Mesendoderm (in vitro differentiated cells): ENCODE results near the gene SRC.

ENCODE experiments used
- DNase-seq: peaks from one replicate; pipeline ENCODE4 v3.0.0; 2013
- H2AK5ac ChIP-seq: 2 replicates; pipeline ENCODE4 v1.6.1; 2013; ENCODE audit warnings: low read length, inconsistent platforms
- H2BK120ac ChIP-seq: 2 replicates; pipeline ENCODE4 v1.6.1; 2013; ENCODE audit warnings: low read depth, mild to moderate bottlenecking, low read length, moderate library complexity, mixed read lengths
- H2BK15ac ChIP-seq: replicated peaks from 2 replicates; pipeline ENCODE4 v1.6.1; 2013; ENCODE audit warnings: low read depth, mild to moderate bottlenecking, moderate library complexity
- H2BK5ac ChIP-seq: 2 replicates; pipeline ENCODE4 v1.6.1; 2013; ENCODE audit warnings: low read length, inconsistent platforms
- H3K18ac ChIP-seq: 2 replicates; pipeline ENCODE4 v1.6.1; 2013; ENCODE audit warnings: mild to moderate bottlenecking, low read length, mixed read lengths
- H3K23ac ChIP-seq: one replicate; pipeline ENCODE4 v1.6.1; 2013; ENCODE audit warnings: low read length
- H3K27ac ChIP-seq: 2 replicates; pipeline ENCODE4 v1.5.1; 2013; ENCODE audit warnings: low read depth, mild to moderate bottlenecking, inconsistent platforms, low read length, moderate library complexity
- H3K27me3 ChIP-seq: 2 replicates; pipeline ENCODE4 v1.6.1; 2013; ENCODE audit warnings: low read length, control low read depth, mild to moderate bottlenecking, inconsistent platforms; ENCODE audit not compliant: insufficient read depth, poor library complexity
- H3K36me3 ChIP-seq: 2 replicates; pipeline ENCODE4 v1.6.1; 2013; ENCODE audit warnings: low read length, inconsistent platforms; ENCODE audit not compliant: control insufficient read depth, insufficient read depth
- H3K4ac ChIP-seq: one replicate; pipeline ENCODE4 v1.6.1; 2013; ENCODE audit warnings: low read depth, mild to moderate bottlenecking, low read length, moderate library complexity
- H3K4me1 ChIP-seq: 2 replicates; pipeline ENCODE4 v1.6.1; 2013; ENCODE audit warnings: low read depth, low read length, inconsistent platforms; ENCODE audit not compliant: control insufficient read depth
- H3K4me2 ChIP-seq: 2 replicates; pipeline ENCODE4 v1.6.1; 2013; ENCODE audit warnings: low read length
- H3K4me3 ChIP-seq: 2 replicates; pipeline ENCODE4 v1.5.1; 2013; ENCODE audit warnings: mild to moderate bottlenecking, low read length
- H3K56ac ChIP-seq: one replicate; pipeline ENCODE4 v1.6.1; 2013; ENCODE audit warnings: low read length
- H3K79me1 ChIP-seq: 2 replicates; pipeline ENCODE4 v1.6.1; 2013; ENCODE audit warnings: low read length, inconsistent platforms
- H3K79me2 ChIP-seq: 2 replicates; pipeline ENCODE4 v1.6.1; 2013; ENCODE audit warnings: mild to moderate bottlenecking, low read length; ENCODE audit not compliant: control insufficient read depth, insufficient read depth
- H3K9ac ChIP-seq: 2 replicates; pipeline ENCODE4 v1.6.1; 2013; ENCODE audit warnings: low read length, inconsistent platforms
- H4K5ac ChIP-seq: one replicate; pipeline ENCODE4 v1.6.1; 2013; ENCODE audit warnings: low read length
- H4K8ac ChIP-seq: one replicate; pipeline ENCODE4 v1.6.1; 2013; ENCODE audit warnings: low read depth, mild to moderate bottlenecking, control low read depth, low read length, moderate library complexity
- WGBS: extraction: QIAGEN DNeasy Blood & Tissue Kit; methylation state at CpG from one replicate; pipeline ENCODE4 v1.1.7; 2013; ENCODE audit warnings: low lambda C conversion rate, missing lambda C conversion rate; ENCODE audit not compliant: insufficient coverage; ENCODE audit errors: extremely low coverage; 5-methylcytosine and 5-hydroxymethylcytosine counted together

SRC gene

GRCh38 chr20:37380864-37381579, 35.1 kb downstream of the SRC start:
- no peak overlapping the region for H3K27ac ChIP-seq
- H3K4me3 ChIP-seq = no peak overlapping the region
- no peak overlapping the region for H3K23ac ChIP-seq
- no peak overlapping the region for H2BK120ac ChIP-seq
- H4K5ac ChIP-seq = no peak overlapping the region
- no peak overlapping the region for H4K8ac ChIP-seq
- H3K4ac ChIP-seq = no peak overlapping the region
- DNase-seq = no peak
- no peak overlapping the region for H3K18ac ChIP-seq
- H3K9ac ChIP-seq = no peak overlapping the region
- no peak overlapping the region for H3K56ac ChIP-seq
- H2BK15ac ChIP-seq = no peak overlapping the region
- H2AK5ac ChIP-seq = no peak overlapping the region
- H3K79me2 ChIP-seq = peaks cover under 1% of the 10 kb centered on the region
- no peaks in the 10 kb centered on the region for H3K27me3 ChIP-seq
- WGBS = no CpG with 5 or more reads among the region's 16 CpGs
- H3K4me1 ChIP-seq = no peaks in the 10 kb centered on the region
- no peak overlapping the region for H2BK5ac ChIP-seq
- no peak overlapping the region for H3K4me2 ChIP-seq
- H3K79me1 ChIP-seq = peaks cover 13% of the 10 kb centered on the region
- peaks cover 3% of the 10 kb centered on the region for H3K36me3 ChIP-seq

DNA sequence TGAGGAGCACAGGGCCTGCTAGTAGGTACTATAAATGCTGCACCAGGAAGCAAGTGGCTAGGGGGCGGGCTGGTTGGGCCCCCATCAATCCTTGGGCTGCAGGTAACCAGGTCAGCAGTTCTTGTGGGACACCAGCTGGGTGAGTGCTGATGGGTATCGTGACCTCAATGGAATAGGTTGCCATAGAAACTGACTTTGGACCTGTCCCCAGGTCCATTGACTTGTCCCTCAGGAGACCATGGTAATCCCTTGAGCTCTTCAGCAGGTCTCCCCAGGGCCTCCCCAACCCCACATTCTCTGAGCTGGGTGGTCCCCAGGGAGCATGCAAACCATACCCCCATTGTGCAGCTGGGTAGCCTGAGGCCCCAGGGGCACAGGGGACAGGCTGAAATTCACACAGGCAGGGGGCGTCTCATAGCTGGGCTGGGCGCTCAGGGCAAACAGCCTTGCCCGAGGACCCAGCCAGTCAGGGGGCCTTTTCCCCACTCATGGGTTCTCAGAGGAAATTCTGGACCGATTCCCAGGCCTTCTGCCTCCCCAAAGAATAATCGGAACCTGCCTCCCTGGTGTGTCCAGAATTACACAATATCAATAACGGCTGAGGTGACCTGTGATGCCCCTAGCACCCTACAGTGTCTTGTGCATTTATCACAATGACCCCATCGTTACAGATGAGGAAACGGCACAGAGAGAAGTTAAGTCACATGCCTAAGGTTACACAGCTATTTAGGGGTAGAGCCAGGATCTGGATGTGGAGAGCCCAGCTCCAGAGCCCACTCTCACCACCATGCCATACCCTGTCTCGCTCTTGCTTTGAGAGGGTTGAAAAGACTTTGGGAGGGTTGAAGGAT, 35.9 kb downstream of the SRC start:
- H3K27me3 ChIP-seq = no peaks in the 10 kb centered on the region
- DNase-seq = no peak
- H4K8ac ChIP-seq = no peak overlapping the region
- peaks cover 11% of the 10 kb centered on the region for H3K79me1 ChIP-seq
- no peak overlapping the region for H2BK5ac ChIP-seq
- H4K5ac ChIP-seq = no peak overlapping the region
- no peak overlapping the region for H3K4me3 ChIP-seq
- H3K27ac ChIP-seq = no peak overlapping the region
- H3K4me2 ChIP-seq = no peak overlapping the region
- H3K9ac ChIP-seq = no peak overlapping the region
- no peak overlapping the region for H2BK120ac ChIP-seq
- no peak overlapping the region for H3K4ac ChIP-seq
- no peaks in the 10 kb centered on the region for H3K79me2 ChIP-seq
- H3K36me3 ChIP-seq = peaks cover 5% of the 10 kb centered on the region
- H3K23ac ChIP-seq = no peak overlapping the region
- H3K56ac ChIP-seq = no peak overlapping the region
- no peaks in the 10 kb centered on the region for H3K4me1 ChIP-seq
- WGBS = no CpG with 5 or more reads among the region's 11 CpGs
- H3K18ac ChIP-seq = no peak overlapping the region
- H2BK15ac ChIP-seq = no peak overlapping the region
- H2AK5ac ChIP-seq = no peak overlapping the region

DNA sequence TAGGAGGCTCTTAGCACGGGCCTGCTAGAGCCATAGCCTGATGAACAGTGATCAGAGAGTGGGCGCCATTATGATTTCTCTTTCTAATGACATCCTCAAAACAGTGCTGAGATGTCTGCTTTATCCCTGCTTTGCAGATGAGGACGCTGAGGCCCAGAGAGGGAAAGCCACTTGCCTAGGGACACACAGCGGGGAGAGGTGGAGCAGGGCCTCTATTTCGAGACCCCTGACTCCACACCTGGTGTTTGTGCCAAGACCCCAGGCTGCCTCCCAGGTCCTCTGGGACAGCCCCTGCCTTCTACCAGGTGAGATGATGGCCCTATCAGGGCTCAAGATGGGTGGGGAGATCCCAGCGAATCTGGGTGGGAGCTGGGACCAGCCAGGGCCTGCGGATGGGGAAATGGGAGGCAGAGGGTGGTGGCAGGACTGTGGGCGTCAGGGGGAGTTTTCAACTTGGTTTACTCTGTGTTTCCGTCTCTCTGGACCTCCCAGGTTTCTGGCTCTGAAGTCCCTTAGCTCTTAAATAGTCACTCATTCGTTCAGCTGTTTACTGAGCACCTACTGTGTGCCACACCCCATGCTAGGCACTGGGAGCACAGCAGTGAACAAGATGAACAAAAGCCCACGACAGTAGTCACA, 36.7 kb downstream of the SRC start:
- no peak overlapping the region for H2BK15ac ChIP-seq
- H3K27me3 ChIP-seq = no peaks in the 10 kb centered on the region
- H3K79me1 ChIP-seq = peaks cover 6% of the 10 kb centered on the region
- no peak overlapping the region for H3K18ac ChIP-seq
- H3K79me2 ChIP-seq = no peaks in the 10 kb centered on the region
- peaks cover 5% of the 10 kb centered on the region for H3K36me3 ChIP-seq
- no peak overlapping the region for H2BK120ac ChIP-seq
- H3K56ac ChIP-seq = no peak overlapping the region
- H3K4ac ChIP-seq = no peak overlapping the region
- H4K5ac ChIP-seq = no peak overlapping the region
- no peak overlapping the region for H4K8ac ChIP-seq
- no peak overlapping the region for H2AK5ac ChIP-seq
- no peaks in the 10 kb centered on the region for H3K4me1 ChIP-seq
- H2BK5ac ChIP-seq = no peak overlapping the region
- no peak for DNase-seq
- no CpG with 5 or more reads among the region's 11 CpGs for WGBS
- H3K27ac ChIP-seq = no peak overlapping the region
- H3K4me3 ChIP-seq = no peak overlapping the region
- no peak overlapping the region for H3K4me2 ChIP-seq
- no peak overlapping the region for H3K9ac ChIP-seq
- no peak overlapping the region for H3K23ac ChIP-seq

- Histone ChIP-seq H2AK5ac (no peak overlapping the region), H3K9ac (no peak overlapping the region), H4K8ac (no peak overlapping the region), H3K4me3 (no peak overlapping the region), H3K18ac (no peak overlapping the region), H3K23ac (no peak overlapping the region), H3K4me2 (no peak overlapping the region), H4K5ac (no peak overlapping the region), H2BK15ac (no peak overlapping the region), H3K4ac (no peak overlapping the region), H2BK120ac (no peak overlapping the region), H3K27me3 (no peaks in the 10 kb centered on the region), H3K56ac (peak overlapping the region; percentile 78), H3K79me1 (peaks cover 4% of the 10 kb centered on the region), H3K4me1 (no peaks in the 10 kb centered on the region), H3K27ac (no peak overlapping the region), H3K79me2 (no peaks in the 10 kb centered on the region), H3K36me3 (peaks cover 5% of the 10 kb centered on the region), H2BK5ac (no peak overlapping the region)
- no CpG with 5 or more reads among the region's 25 CpGs for WGBS
- no peak for DNase-seq
Observed at GRCh38 chr20:37383229-37383989, 37.5 kb downstream of the SRC start.

- no peak overlapping the region for H3K4ac ChIP-seq
- no peak overlapping the region for H3K4me3 ChIP-seq
- WGBS = no CpG with 5 or more reads among the region's 42 CpGs
- peak overlapping the region; percentile 78 for H3K56ac ChIP-seq
- no peaks in the 10 kb centered on the region for H3K79me2 ChIP-seq
- no peak overlapping the region for H2BK5ac ChIP-seq
- peaks cover 5% of the 10 kb centered on the region for H3K36me3 ChIP-seq
- peaks cover 4% of the 10 kb centered on the region for H3K79me1 ChIP-seq
- no peak overlapping the region for H2BK120ac ChIP-seq
- H4K8ac ChIP-seq = no peak overlapping the region
- no peak overlapping the region for H2AK5ac ChIP-seq
- H3K4me2 ChIP-seq = no peak overlapping the region
- no peak overlapping the region for H3K23ac ChIP-seq
- peak overlapping the region; percentile 66 for H3K9ac ChIP-seq
- H4K5ac ChIP-seq = no peak overlapping the region
- no peaks in the 10 kb centered on the region for H3K4me1 ChIP-seq
- H3K27ac ChIP-seq = no peak overlapping the region
- DNase-seq = peak; percentile 64
- H2BK15ac ChIP-seq = no peak overlapping the region
- H3K27me3 ChIP-seq = no peaks in the 10 kb centered on the region
- H3K18ac ChIP-seq = no peak overlapping the region
Observed at GRCh38 chr20:37384683-37385174, 38.8 kb downstream of the SRC start.
